ENCODE data around the gene B2M.
A peak's percentile ranks its signal among the peaks of the same experiment; 100 is the strongest.
"Not testable (repeated sequence)": the region's sequence is repeated elsewhere in the genome, so short reads cannot be mapped to it uniquely, and the experiment has no call there.

Gene B2M

DNA sequence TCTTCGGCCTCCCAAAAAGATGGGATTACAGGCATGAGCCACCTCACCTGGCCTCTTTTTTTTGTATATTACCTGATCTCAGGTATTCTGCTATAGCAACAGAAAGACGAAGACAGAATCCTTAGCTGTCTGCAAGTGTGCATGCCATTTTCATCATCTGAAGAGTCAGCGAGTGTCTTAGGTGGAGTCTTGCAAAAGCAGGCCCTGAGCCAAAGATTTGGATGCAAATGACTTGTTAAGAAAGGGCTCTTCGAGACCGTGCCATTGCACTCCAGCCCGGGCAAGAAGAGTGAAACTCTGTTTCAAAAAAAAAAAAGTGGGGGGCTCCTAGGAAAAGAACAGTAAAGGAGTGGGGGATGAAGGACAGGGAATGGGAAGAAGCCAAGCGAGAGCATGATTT, 14.8 kb downstream of the B2M start:
- no peak for DNase-seq (ENCODE audit: low spot score)

DNA sequence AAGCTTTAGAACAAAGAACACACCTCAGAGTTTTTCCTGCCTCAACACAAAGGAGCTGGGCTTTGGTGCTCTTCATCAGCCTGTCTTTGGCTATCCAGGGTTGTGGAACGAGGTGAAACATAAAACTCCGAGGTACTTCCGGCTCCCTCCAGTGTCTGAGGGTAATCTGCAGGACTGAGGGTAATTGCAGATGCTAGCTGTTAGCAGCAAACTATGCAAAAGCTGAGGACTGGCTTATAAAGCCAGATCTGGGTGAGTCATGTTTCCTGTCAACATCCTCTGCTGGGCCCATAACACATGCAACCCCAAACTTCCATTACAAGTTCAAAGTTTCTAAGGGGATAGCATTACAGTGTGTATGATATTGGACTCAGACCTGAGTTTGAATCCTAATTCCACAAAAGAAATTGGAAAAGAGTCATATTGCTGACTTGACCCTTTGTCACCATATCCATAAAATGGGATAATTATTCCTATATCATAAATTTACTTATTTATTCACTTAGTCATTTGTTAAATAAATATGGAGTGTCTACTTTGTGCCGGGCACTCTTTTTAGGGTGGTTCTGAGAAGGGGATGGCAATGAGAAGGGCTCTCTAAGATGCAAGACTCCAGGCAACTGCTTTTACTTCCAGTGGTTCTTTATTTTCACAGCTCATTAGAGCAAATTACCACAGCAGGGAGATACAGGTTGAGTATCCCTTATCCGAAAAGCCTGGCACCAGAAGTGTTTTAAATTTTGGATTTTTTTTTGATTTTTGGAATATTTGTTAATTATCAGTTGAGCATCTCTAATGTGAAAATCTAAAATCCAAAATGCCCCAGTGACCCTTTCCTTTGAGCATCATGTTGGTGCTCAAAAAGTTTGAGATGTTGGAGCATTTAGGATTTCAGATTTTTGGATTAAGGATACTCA, 15.5 kb downstream of the B2M start:
- no peak for DNase-seq (ENCODE audit: low spot score)

DNA sequence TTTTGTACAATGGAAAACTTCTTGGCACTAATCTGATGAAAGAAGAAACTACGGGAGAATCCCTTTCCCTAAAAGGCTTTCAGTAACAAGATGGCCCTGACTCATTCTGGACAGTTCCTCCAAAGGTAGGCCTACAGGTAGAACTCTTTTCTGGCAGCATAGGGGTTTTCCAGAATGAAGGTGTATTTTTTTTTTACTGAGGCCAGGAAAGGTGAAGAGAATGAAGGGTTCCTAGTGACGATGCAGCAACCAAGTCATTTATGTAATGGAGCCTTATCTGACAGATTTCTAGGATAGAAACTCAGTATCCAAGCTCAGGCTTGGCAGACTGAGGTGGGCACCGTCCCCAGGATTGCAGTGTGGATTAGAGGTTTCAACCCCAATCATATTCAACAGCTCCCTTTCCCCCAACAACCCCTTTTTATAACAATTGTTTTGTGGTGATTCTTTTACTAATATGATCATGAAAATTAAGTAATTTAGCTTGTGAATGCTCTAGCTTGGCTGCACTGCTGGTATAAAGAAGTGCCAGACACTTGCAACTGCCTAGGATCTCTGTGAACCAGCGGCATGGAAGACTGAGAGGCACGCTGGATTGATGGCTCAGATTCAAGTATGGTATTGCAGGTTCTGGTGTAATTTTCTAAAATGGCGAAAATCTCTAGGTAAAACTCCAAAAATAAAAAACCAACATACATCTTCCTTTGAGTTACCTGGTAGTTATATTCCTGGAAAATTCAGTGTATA, 16.3 kb downstream of the B2M start:
- DNase-seq (ENCODE audit: low spot score): no peak

DNA sequence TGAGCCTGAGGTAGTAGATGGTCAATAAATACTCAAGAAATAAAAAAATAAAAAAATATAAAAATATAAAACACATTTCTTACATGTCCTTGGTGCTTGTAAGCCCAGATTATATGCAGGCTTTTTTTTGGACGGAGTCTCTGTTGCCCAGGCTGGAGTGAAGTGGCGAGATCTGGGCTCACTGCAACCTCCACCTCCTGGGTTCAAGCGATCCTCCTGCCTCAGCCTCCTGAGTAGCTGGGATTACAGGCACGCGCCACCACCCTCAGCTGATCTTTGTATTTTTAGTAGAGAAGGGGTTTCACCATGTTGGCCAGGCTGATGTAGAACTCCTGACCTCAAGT, 16.9 kb downstream of the B2M start:
- DNase-seq (ENCODE audit: low spot score): not testable (repeated sequence)

DNA sequence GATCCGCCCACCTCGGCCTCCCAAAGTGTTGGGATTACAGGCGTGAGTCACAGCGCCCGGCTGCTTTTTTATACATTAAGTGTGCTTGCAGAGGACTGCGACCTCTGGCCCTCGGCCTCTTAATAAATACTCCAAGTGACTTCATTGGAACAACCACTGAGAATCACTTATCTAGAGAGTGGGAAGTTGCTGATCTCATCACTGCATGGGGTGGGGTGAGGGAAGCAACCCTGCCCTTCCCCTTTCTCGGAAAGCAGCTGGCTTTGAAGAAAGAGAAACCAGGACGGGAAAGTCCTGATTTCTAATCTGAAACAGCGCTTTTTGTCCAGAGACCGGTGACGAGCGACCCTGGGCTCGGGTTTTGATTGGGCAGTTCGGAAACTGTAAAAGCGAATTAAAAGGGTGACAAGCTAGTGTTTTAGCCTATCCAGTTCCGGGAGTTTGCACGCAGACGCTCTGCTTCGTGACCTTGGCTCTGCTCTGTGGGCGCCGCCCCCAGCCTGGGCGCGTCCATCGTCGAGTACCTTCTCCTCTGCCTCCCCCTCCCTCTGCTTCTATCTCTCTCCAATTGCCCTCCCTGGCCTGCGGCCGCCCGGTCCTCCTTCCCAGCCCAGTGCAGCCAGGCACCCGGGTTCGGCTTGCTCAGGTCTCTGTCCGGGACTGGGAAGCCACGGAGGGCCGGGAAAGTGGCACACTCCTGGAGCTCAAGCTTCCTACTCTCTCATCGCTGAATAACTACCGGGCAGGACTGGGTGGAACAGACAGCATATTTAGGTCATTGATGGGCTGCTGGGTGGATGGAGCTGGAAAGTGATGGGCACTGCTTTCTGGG, 17.5 kb downstream of the B2M start:
- DNase-seq (ENCODE audit: low spot score): peak; percentile 90

DNA sequence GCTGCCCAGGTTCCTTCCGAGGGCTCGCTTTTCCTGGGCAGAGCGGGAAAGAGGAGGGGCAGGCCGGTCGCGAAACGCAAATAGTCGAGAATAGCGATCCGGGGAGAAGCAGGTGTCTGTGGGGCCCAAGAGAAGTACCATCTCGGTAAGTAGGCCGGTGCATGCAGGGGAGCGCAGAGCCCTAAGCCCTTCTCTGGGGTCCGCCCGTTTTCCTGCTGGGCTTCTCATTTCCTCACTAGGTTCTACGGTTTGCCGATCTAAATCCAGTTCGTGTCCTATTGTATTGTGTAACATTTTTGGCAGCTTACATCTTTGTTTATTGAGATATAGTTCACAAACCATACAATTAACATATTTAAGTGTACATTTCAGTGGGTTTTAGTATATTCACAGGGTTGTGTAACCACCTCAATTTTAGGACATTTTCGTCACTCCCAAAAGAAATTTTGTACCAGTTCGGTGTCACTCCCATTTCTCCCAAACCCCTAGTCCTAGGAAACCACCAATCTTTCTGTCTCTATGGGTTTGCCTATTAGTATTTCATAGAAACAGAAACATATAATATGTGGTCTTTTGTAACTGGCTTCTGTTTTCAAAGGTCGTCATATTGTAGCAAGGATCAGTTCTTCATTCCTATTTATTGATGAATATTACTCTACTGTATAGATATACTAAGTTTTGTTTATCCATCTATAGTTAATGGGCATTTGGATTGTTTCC, 18.3 kb downstream of the B2M start:
- DNase-seq (ENCODE audit: low spot score): no peak

DNA sequence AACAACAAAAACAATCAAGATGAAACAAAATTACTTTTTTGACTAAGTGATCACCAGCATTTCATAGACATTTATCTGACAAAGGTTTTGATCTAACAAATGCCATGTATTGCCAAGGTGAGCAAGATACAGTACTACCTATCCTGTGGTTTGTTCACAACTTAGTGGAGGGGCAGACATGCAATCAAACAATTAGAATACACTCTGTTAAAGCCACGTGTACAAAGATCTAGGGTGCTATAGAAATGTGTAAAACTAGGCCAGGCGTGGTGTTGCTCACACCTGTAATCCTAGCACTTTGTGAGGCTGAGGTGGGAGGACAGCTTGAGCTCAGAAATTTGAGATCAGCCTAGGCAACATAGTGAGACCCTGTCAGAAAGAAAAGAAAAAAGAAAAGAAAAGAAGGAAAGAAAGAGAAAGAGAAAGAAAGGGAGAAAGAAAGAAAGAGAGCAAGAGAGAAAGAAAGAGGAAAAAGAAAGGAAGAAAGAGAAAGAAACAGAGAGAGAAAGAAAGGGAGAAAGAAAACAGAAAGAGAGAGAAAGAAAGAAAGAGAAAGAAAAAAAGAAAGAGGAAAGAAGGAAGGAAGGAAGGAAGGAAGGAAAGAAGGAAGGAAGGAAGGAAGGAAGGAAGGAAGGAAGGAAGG, 23.6 kb downstream of the B2M start:
- DNase-seq (ENCODE audit: low spot score): no peak

DNA sequence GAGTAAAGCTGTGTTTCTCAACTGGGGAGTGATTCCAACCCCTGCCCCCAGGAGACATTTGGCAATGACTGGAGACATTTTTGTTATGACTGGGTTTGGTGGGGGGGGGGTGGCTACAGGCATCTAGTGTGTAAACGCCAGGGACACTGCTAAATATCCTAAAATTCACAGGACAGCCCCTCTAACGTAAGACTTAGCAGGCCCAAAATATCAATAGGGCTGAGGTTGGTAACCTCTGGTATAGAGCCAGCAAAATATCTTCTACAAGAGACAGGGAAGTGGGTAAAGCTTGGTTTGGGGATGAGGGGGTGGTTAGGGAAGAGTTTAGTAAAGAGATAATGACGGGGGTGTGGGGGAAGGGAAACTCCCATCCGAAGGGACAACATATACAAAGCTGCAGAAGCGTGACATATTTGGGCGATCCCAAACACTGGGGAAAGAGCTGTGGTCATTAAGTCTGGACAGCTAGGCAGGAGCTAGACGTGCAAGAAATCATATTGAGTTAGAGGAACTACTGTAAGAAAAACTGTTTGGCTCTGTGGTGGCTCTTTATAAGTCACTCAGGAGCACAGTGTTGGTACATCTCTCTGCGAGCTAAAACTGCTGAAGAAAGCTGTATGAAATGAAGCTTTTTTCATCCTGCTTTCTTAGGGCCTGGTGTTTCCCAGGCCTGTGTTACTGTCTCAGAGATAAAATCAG, 24.3 kb downstream of the B2M start:
- DNase-seq (ENCODE audit: low spot score): no peak

DNA sequence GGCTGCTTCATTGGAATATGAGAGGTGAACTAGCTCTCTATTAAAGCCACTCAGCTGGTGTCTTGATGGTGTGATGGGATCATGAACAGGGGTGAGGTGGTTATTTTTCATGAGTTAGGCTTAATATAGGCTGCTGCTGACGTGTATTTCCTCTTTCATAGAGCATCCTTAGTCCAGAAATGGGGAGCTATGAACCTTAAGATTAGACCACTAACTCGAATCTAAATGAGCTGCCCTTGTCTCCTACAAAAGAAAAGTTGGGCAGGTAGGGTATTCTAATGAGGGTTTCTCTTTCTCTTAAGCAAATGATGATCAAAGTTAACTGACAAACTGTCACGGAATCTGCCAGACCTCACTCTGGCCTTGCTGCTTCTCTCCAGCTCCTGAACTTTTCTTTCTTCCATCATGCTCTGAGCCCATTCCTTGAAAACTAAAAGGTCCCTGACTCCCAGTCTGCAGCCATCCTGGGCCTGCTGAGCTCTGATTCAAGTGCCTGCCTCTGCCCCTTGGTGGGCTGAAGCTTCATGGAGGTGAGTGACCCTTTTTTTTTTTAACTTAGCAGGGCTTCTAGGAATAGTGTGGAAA, 25.0 kb downstream of the B2M start, which contains the start of gene TRIM69:
TSS of gene TRIM69 (plus strand) at position 348 of the 585 bp plus-strand sequence. CDS start at position 525, 177 bp downstream.
- no peak for DNase-seq (ENCODE audit: low spot score)

DNA sequence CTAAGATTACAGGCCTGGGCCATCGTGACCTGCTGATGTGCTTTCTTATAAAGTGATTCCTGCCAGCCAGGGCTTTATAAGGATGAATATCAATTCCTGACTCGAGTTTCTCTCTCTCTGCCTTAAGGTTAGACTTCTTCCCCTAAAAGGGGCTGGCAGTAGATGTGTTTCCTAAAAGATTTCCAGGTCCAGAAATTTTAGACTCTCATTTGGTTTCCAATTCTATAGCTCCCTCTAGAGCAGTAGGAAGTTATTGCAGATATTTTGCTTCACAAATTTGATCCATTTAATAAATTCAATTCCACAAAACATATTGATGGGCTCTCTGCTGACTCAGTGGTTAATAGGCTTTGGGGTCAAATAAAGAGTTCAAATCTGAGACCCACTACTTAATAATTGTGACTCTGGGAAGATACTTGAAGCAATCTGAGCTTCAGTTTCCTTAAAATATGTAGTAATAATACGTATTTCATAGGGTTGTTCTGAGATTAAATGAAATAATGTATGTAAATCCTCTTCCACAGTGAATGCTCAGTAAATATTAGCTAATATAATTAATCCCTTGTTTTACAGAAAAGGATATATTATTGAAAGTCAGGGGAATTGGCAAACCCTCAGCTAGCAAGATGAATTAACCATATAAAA, 27.1 kb downstream of the B2M start:
- peak; percentile 80 for DNase-seq (ENCODE audit: low spot score)

DNA sequence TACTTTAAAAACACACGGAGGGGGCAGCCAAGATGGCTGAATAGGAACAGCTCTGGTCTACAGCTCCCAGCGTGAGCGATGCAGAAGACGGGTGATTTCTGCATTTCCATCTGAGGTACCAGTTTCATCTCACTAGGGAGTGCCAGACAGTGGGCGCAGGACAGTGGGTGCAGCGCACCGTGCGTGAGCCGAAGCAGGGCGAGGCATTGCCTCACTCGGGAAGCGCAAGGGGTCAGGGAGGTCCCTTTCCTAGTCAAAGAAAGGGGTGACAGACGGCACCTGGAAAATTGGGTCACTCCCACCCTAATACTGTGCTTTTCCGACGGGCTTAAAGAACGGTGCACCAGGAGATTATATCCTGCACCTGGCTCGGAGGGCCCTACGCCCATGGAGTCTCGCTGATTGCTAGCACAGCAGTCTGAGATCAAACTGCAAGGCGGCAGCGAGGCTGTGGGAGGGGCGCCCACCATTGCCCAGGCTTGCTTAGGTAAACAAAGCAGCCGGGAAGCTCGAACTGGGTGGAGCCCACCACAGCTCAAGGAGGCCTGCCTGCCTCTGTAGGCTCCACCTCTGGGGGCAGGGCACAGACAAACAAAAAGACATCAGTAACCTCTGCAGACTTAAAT, 28.0 kb downstream of the B2M start:
- DNase-seq (ENCODE audit: low spot score): not testable (repeated sequence)

DNA sequence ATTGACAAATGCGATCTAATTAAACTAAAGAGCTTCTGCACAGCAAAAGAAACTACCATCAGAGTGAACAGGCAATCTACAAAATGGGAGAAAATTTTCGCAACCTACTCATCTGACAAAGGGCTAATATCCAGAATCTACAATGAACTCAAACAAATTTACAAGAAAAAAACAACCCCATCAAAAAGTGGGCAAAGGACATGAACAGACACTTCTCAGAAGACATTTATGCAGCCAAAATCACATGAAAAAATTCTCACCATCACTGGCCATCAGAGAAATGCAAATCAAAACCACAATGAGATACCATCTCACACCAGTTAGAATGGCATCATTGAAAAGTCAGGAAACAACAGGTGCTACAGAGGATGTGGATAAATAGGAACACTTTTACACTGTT, 32.1 kb downstream of the B2M start:
- DNase-seq (ENCODE audit: low spot score): not testable (repeated sequence)

DNA sequence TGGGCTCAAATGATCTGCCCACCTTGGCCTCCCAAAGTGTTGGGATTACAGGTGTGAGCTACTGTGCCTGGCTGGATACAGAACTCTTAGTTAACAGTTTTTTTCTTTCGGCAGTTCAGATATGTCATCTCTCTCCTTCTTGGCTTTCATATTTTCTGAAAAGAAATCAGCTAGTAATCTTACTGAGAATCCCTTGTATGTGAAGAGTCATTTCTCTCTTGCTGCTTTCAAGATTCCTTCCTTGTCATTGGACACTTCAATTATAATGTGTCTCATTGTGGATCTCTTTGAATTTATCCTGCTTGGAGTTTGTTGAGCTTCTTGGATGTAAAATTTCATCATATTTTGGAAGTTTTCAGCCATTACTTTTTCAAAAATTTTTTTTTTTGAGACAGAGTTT, 42.0 kb downstream of the B2M start:
- no peak for DNase-seq (ENCODE audit: low spot score)

DNA sequence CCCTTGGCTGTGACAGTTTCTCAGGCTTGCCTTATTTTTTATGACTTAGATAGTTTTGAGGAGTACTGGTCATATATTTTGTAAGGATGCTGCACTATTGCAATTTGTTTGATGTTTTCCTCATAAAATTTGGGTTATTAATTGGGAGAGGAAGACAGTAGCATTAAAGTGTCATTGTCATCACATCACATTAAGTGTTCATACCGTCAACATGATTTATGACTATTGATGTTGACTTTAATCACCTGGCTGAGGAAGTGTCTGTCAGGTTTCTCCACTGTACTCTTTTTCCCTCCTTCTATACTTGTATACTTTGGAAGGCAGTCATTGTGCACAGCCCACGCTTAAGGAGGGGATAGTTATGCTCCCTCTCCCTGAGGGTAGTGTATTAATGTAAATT, 51.9 kb downstream of the B2M start:
- no peak for DNase-seq (ENCODE audit: low spot score)

DNA sequence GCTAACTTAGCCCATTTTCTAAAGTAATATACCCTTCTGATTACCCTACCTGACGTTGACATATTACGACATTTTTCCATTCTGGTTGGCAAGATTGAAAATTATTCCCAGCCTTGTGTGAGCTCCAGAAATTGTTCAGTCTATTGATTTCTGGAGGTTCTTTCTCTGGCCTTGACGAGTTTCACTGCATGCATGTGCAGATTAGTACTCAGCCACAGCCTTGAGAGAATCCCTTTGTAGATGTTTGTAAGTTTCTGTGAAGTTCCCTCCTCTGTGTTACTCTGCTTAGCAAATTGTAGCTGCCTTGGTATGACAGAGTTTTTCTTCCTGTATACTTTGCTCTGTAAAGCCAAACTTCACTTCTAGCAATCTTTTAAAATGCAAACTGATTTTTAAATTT, 52.5 kb downstream of the B2M start:
- no peak for DNase-seq (ENCODE audit: low spot score)

DNA sequence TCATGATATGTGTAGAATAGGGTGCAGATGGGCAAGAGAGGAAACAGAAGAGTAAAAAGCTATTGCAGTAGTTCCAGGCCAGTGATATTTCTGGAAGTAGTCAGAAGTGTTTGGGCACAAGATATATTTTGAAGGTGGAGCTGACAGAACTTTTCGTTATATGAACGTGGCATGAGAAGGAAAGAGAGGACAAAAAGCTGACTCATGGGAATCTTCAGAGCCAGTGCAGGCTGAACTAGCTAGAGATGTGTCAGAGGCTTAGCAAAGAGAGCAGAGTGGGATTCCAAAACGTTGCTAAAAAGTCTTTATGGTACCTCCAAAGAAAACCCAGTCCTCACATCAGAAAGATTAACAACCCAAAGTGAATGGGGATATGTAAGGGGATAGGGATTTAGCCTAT, 53.7 kb downstream of the B2M start:
- DNase-seq (ENCODE audit: low spot score): no peak

All from hematopoietic multipotent progenitor cell treated with erythropoietin and hydrocortisone succinate and interleukin-3 and kit ligand, for 17 days (in vitro differentiated cells).